Thoracic aorta (tissue), 2 donors: ENCODE results near the gene PEAK1. TPM values are rescaled to one million over a fixed set of nuclear protein-coding genes. Genes with fewer than 3 reads are reported as not detected.

ENCODE experiments used
- ATAC-seq: fragments of 150-250 bp; one replicate; pipeline ENCODE4 v1.8.0; 2017; ENCODE audit warnings: low read depth; ENCODE audit not compliant: insufficient number of reproducible peaks, low FRiP score
- DNase-seq: peaks from one replicate; pipeline ENCODE4 v3.0.0-alpha.2; 2020; ENCODE audit warnings: low spot score
- H3K27ac ChIP-seq, 2 donors: fragments of 200-600 bp; sonication (generic); 1 replicate in 1 of 2; 2 replicates in 1 of 2; pipeline ENCODE4 v1.5.1; 2016; ENCODE audit warnings: mild to moderate bottlenecking in 2 of 2, moderate library complexity in 2 of 2
- H3K27me3 ChIP-seq: fragments of 200-600 bp; sonication (generic); replicated peaks from 2 replicates; pipeline ENCODE4 v1.6.0; 2016; ENCODE audit warnings: mild to moderate bottlenecking; ENCODE audit not compliant: insufficient read depth
- H3K36me3 ChIP-seq: fragments of 200-600 bp; sonication (generic); one replicate; pipeline ENCODE4 v1.5.1; 2016
- H3K4me1 ChIP-seq, 2 donors: fragments of 200-600 bp; sonication (generic); 1 replicate in 1 of 2; 2 replicates in 1 of 2; pipeline versions ENCODE4 v1.5.1 to v1.6.0; 2016; ENCODE audit warnings: low read depth in 2 of 2, mild to moderate bottlenecking in 1 of 2; ENCODE audit not compliant: control insufficient read depth in 1 of 2
- H3K4me3 ChIP-seq: fragments of 200-600 bp; sonication (generic); 2 replicates; pipeline ENCODE4 v1.5.1; 2016; ENCODE audit warnings: mild to moderate bottlenecking
- H3K9me3 ChIP-seq: fragments of 200-600 bp; sonication (generic); 2 replicates; pipeline ENCODE4 v1.5.1; 2016
- CTCF ChIP-seq: fragments of 200-600 bp; sonication (generic); IDR thresholded peaks from one replicate; pipeline ENCODE4 v1.5.1; 2019; ENCODE audit warnings: antibody characterized with exemption
- total RNA-seq, 2 donors: library from RNA; depleted of rRNA; stranded (reverse); fragments of >200 nt; gene quantifications; one replicate each; pipeline versions ENCODE4 v1.1.0 to v1.2.3, GENCODE V29; 2016

PEAK1 gene
- total RNA-seq, 2 donors from 2014 or later, result 94.2 to 95.9 TPM

- Histone ChIP-seq H3K4me1 (peaks cover 4 to 8% of the 10 kb centered on the region in 2 donors), H3K27me3 (no peaks in the 10 kb centered on the region), H3K36me3 (no peaks in the 10 kb centered on the region), H3K9me3 (no peaks in the 10 kb centered on the region), H3K4me3 (no peak overlapping the region), H3K27ac (no peak overlapping the region)
- no peak for ATAC-seq
- TF ChIP-seq CTCF, result no peak
- DNase-seq, result no peak
These were observed 39.9 kb downstream of the PEAK1 start for GRCh38 chr15:77380033-77380432.

- DNase-seq, result no peak
- Histone ChIP-seq H3K4me1 (no peaks in the 10 kb centered on the region), H3K36me3 (no peaks in the 10 kb centered on the region), H3K4me3 (no peak overlapping the region), H3K9me3 (no peaks in the 10 kb centered on the region), H3K27ac (no peak overlapping the region), H3K27me3 (no peaks in the 10 kb centered on the region)
- no peak for TF ChIP-seq CTCF
- no peak for ATAC-seq
These were observed 43.1 kb downstream of the PEAK1 start for GRCh38 chr15:77376770-77377169.

- DNase-seq (no peak), ATAC-seq (no peak)
- Histone ChIP-seq H3K9me3 (no peaks in the 10 kb centered on the region), H3K27ac (no peak overlapping the region), H3K27me3 (no peaks in the 10 kb centered on the region), H3K4me1 (no peaks in the 10 kb centered on the region), H3K4me3 (no peak overlapping the region), H3K36me3 (no peaks in the 10 kb centered on the region)
- TF ChIP-seq CTCF, result no peak
These were observed 44.8 kb downstream of the PEAK1 start for GRCh38 chr15:77375133-77375532.

- H3K9me3 ChIP-seq, result no peaks in the 10 kb centered on the region
- H3K27me3 ChIP-seq, result no peaks in the 10 kb centered on the region
- DNase-seq (no peak), ATAC-seq (no peak)
- H3K4me1 ChIP-seq, result no peaks in the 10 kb centered on the region
- no peak overlapping the region for H3K4me3 ChIP-seq
- no peak for TF ChIP-seq CTCF
- H3K27ac ChIP-seq, result no peak overlapping the region
- H3K36me3 ChIP-seq, result no peaks in the 10 kb centered on the region
These were observed 46.5 kb downstream of the PEAK1 start for GRCh38 chr15:77373441-77373840.

- DNase-seq (no peak), ATAC-seq (no peak)
- Histone ChIP-seq H3K9me3 (no peaks in the 10 kb centered on the region), H3K4me1 (no peaks in the 10 kb centered on the region), H3K4me3 (no peak overlapping the region), H3K36me3 (no peaks in the 10 kb centered on the region), H3K27ac (no peak overlapping the region), H3K27me3 (no peaks in the 10 kb centered on the region)
- TF ChIP-seq CTCF, result no peak
These were observed 47.9 kb downstream of the PEAK1 start for GRCh38 chr15:77371850-77372563.
